ENCODE data around the gene PSKH1. TPM values are rescaled to one million over a fixed set of nuclear protein-coding genes. Genes with fewer than 3 reads are reported as not detected.
"Not testable (repeated sequence)": the region's sequence is repeated elsewhere in the genome, so short reads cannot be mapped to it uniquely, and the experiment has no call there.

Gene PSKH1
- total and polyA plus RNA-seq, 9 of the 15 experiments (the other 6 are each of a cell fraction or from before 2014, with no cell fraction given): 0.96 to 20.9 (median 9.4) TPM

DNA sequence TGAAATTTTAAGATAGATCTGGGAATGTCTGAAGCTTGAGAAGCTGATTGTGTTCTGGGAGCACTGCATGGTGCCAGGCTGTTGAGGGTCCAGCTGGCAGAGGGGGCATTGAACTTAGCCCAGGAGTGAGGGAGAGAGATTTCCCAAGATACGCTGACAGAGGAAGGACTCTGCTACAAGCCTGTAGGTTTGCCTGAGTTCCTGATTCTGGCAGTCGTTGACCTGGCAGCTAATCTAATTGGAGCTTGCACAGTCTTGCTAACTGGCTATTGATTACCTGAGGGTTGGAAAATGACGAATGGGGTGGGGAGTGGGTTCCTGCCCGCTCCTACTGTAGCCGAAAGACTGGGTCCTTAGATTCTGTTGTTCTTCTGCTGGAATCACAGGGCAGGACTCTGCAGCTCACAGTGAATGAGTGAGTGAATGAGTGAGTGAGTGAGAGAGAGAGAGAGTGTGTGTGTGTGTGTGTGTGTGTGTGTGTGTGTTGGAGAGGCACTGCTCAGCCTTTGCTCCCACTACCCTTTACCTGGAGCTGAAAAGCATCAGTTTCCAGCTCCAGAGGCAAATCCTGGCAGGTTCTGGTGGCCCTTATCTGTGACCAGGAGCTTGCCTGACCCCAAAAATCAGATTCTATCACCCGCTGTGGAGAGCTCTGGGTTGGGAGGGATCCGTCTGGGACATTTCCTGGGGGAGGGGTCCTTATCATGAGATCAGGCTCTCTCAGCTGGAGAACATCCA lies 21.9 kb downstream of the PSKH1 start:
- no peak for FAIRE-seq
- H3K27ac ChIP-seq (ENCODE audit: extremely low read depth, low read depth, low read length): no peak overlapping the region

DNA sequence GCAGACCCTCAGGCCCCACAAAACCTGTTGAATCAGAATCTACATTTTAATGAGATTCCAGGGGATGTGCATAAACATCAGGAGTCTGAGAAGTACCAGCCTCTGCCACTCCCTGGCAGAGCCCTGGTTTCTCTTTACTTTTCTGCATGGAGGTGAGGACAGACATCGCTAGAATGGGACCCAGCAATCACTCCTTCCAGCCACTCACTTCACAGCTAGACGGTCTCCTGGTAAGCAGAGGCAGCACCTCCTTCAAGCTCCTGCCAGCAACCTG lies 22.4 kb downstream of the PSKH1 start:
- POLR2A ChIA-PET: interaction anchor here (0.6 to 1.8 kb wide), 3 partner anchors 10 to 197 kb away, joined by 3 to 6 read pairs (median 6); no protein-coding TSS in a partner anchor
- DNase-seq (ENCODE audit: extremely low read depth in 1 of 4, low spot score in 3 of 4); in situ Hi-C loops (cut with MboI); H3K79me2 ChIP-seq (ENCODE audit: control insufficient read depth, insufficient read depth, low read length); CTCF ChIA-PET (ENCODE audit: low intra/inter-chr PET ratio); H3K9me1 ChIP-seq (ENCODE audit: control insufficient read depth, insufficient read depth, low read length); H3K36me3 ChIP-seq (ENCODE audit: control insufficient read depth, insufficient read depth, low read length); H3K27ac ChIP-seq (ENCODE audit: extremely low read depth, low read depth, low read length); H3K4me3 ChIP-seq; H3K27me3 ChIP-seq (ENCODE audit: control insufficient read depth in 2 of 2, insufficient read depth in 2 of 2, low read length in 2 of 2); ATAC-seq; BruUV-seq (replicated peaks); H3K9me3 ChIP-seq (replicated peaks; ENCODE audit: control insufficient read depth, insufficient read depth, low read depth, low read length); H3K4me2 ChIP-seq (ENCODE audit: insufficient read depth, low read length); FAIRE-seq; H2AFZ ChIP-seq (ENCODE audit: low read depth, low read length); intact Hi-C loops (cut with micrococcal nuclease); H3K9ac ChIP-seq (ENCODE audit: insufficient read depth in 1 of 2, low read depth in 2 of 2, low read length in 2 of 2): not testable (repeated sequence)
- Histone ChIP-seq H4K20me1 (replicated peaks; ENCODE audit: control insufficient read depth, insufficient read depth, low read length) (peaks cover 14% of the 10 kb centered on the region), H3K4me1 (replicated peaks in 1 of 2; ENCODE audit: control insufficient read depth in 2 of 2, insufficient read depth in 2 of 2, low read length in 2 of 2) (peaks cover 5 to 16% of the 10 kb centered on the region in 2 experiments; a peak in 4 of 5 replicates)
- 33% methylated on average over 1 of the region's 2 CpGs for WGBS (ENCODE audit: insufficient coverage, low coverage, missing lambda C conversion rate)

More for the DNA sequence above, 21.9 kb downstream of the PSKH1 start:
- Histone ChIP-seq H3K9ac (ENCODE audit: insufficient read depth in 1 of 2, low read depth in 2 of 2, low read length in 2 of 2) (no peak overlapping the region; a peak in 1 of 4 replicates), H3K36me3 (ENCODE audit: control insufficient read depth, insufficient read depth, low read length) (no peaks in the 10 kb centered on the region), H3K9me1 (ENCODE audit: control insufficient read depth, insufficient read depth, low read length) (peaks cover 4% of the 10 kb centered on the region), H3K4me2 (ENCODE audit: insufficient read depth, low read length) (no peak overlapping the region), H3K79me2 (ENCODE audit: control insufficient read depth, insufficient read depth, low read length) (no peaks in the 10 kb centered on the region), H3K27me3 (ENCODE audit: control insufficient read depth in 2 of 2, insufficient read depth in 2 of 2, low read length in 2 of 2) (no peaks in the 10 kb centered on the region), H3K4me3 (no peak overlapping the region), H2AFZ (ENCODE audit: low read depth, low read length) (no peak overlapping the region), H4K20me1 (replicated peaks; ENCODE audit: control insufficient read depth, insufficient read depth, low read length) (peaks cover 14% of the 10 kb centered on the region), H3K9me3 (replicated peaks; ENCODE audit: control insufficient read depth, insufficient read depth, low read depth, low read length) (no peaks in the 10 kb centered on the region), H3K4me1 (replicated peaks in 1 of 2; ENCODE audit: control insufficient read depth in 2 of 2, insufficient read depth in 2 of 2, low read length in 2 of 2) (peaks cover 5 to 16% of the 10 kb centered on the region in 2 experiments; a peak in 4 of 5 replicates)
- BruUV-seq (replicated peaks): no TSS peak
- in situ Hi-C loops (cut with MboI) (no loop called here), intact Hi-C loops (cut with micrococcal nuclease) (no loop called here)
- DNase-seq (ENCODE audit: extremely low read depth in 1 of 4, low spot score in 3 of 4) (no peak), ATAC-seq (no peak)
- POLR2A ChIA-PET: interaction anchor here (0.6 to 1.8 kb wide), 6 partner anchors 9 to 389 kb away, joined by 3 to 6 read pairs (median 3); no protein-coding TSS in a partner anchor
- CTCF ChIA-PET (ENCODE audit: low intra/inter-chr PET ratio): no interaction called here
- WGBS (ENCODE audit: insufficient coverage, low coverage, missing lambda C conversion rate): 38% methylated on average over 7 of the region's 7 CpGs
- TF ChIP-seq HOXB6 (CRISPR knock-in tag; IDR thresholded peaks at IDR 0.05; ENCODE audit: borderline replicate concordance): no peak
- peak; percentile 93 for TF ChIP-seq ZNF24 (IDR thresholded peaks at IDR 0.05)
- TF ChIP-seq RAD21 (CRISPR knock-in tag; conservative IDR thresholded peaks at IDR 0.05 in 1 of 2, IDR thresholded peaks at IDR 0.05 in 1 of 2): no peak
- no peak for TF ChIP-seq ZNF239 (CRISPR knock-in tag; IDR thresholded peaks at IDR 0.05)
- TF ChIP-seq SOX6 (IDR thresholded peaks at IDR 0.05): no peak
